Putamen (tissue), 1 donor: Measurements from ENCODE around the gene LGALS14.

ENCODE experiments used
- DNase-seq: peaks from one replicate; pipeline ENCODE4 v3.0.0-alpha.2; 2016; ENCODE audit warnings: low spot score

LGALS14 gene

GRCh38 chr19:39749981-39750380 lies 45.7 kb downstream of the LGALS14 start:
- no peak for DNase-seq

- DNase-seq = no peak
Observed at GRCh38 chr19:39752390-39752789, 48.1 kb downstream of the LGALS14 start.

GRCh38 chr19:39752795-39753194 lies 48.5 kb downstream of the LGALS14 start:
- DNase-seq = no peak

GRCh38 chr19:39754544-39754943 lies 50.3 kb downstream of the LGALS14 start:
- DNase-seq = no peak

- DNase-seq = no peak
Observed at GRCh38 chr19:39754971-39755370, 50.7 kb downstream of the LGALS14 start.
